ENCODE measurements around the gene ABLIM3. TPM values are rescaled to one million over a fixed set of nuclear protein-coding genes. Genes with fewer than 3 reads are reported as not detected.

Gene ABLIM3
- total and polyA plus RNA-seq, 10 of the 15 experiments (the other 5 are each of a cell fraction or from before 2014, with no cell fraction given): 0.03 TPM; not detected in 9

DNA sequence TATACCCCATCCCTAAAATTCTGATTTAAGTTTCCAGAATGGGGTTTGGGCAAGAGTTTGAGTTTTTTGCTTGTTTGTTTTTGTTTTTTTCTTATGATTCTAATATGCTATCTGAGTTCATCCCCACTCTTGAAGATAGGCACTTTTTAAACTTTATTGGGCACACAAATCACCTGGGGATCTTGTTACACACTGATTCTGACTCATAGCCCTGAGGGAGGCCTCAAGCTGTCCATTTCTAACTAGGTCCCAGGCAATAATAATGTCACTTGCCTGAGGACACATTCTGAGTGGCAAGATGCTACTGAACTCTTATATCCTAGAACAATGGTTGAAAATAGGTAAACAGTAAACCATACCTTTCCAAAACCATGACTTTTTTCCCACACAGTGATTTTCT, 22.8 kb upstream of the ABLIM3 start (continued):
- TF ChIP-seq ESRRA (IDR thresholded peaks at IDR 0.05; ENCODE audit: low read length): no peak
- no peak for TF ChIP-seq RFX5 (IDR thresholded peaks at IDR 0.05; ENCODE audit: low read depth, low read length)

DNA sequence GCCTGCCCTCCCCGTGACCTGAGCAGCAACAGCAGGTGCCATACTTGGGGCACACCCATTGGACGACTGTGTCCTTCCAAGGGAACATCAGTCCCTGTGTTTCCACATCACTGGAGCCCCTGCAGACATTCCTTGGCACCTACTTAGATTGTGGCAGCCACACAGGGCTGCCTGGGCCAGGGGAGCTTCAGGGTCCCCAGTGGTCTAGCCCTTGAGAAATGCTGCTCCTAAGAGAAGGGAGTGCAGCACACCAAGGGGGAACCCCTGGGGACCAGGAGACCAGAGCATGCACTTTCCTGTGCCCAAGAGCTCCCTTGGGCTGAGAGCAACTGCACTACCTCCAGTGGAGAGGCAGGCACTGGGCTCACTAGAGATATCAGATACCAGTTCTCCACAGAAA, 20.1 kb upstream of the ABLIM3 start:
- Histone ChIP-seq H3K79me2 (ENCODE audit: control insufficient read depth, insufficient read depth, low read length) (no peaks in the 10 kb centered on the region), H3K36me3 (ENCODE audit: control insufficient read depth in 2 of 2, insufficient read depth in 2 of 2, low read length in 1 of 2) (no peaks in the 10 kb centered on the region), H4K20me1 (ENCODE audit: control insufficient read depth, insufficient read depth) (no peaks in the 10 kb centered on the region), H3K4me1 (ENCODE audit: control insufficient read depth, insufficient read depth, low read length) (no peaks in the 10 kb centered on the region), H3K9ac (ENCODE audit: control insufficient read depth, insufficient read depth, low read length) (no peak overlapping the region), H2AFZ (ENCODE audit: control insufficient read depth, low read depth, low read length) (no peak overlapping the region), H3K9me3 (replicated peaks; ENCODE audit: control insufficient read depth, insufficient read depth, low read length) (no peaks in the 10 kb centered on the region), H3K27ac (ENCODE audit: control insufficient read depth, insufficient read depth) (no peak overlapping the region), H3K4me3 (no peak overlapping the region), H3K4me2 (ENCODE audit: control insufficient read depth, insufficient read depth) (no peak overlapping the region), H3K27me3 (replicated peaks in 1 of 2; ENCODE audit: control insufficient read depth in 2 of 2, insufficient read depth in 2 of 2, low read length in 1 of 2) (no peaks in the 10 kb centered on the region; a peak in 1 of 4 replicates)
- DNase-seq (ENCODE audit: low read depth, low spot score): no peak
- intact Hi-C loops (cut with micrococcal nuclease; ENCODE audit: unreplicated experiment) (no loop called here), in situ Hi-C loops (cut with MboI) (no loop called here)
- POLR2A ChIA-PET: no interaction called here
- RAD21 ChIA-PET (ENCODE audit: unreplicated experiment): no interaction called here
- 0% methylated on average over 2 of the region's 2 CpGs for WGBS (ENCODE audit: insufficient coverage, insufficient replicate concordance, low lambda C conversion rate, missing lambda C conversion rate)
- TF ChIP-seq NR2C2 (IDR thresholded peaks at IDR 0.05; ENCODE audit: borderline replicate concordance, control insufficient read depth, insufficient read length, low read depth) (no peak), MYC (IDR thresholded peaks at IDR 0.05; ENCODE audit: insufficient read depth, insufficient read length, insufficient replicate concordance, low read length, severe bottlenecking) (no peak), CEBPB (IDR thresholded peaks at IDR 0.05; ENCODE audit: borderline replicate concordance in 1 of 2, low read depth in 2 of 2, low read length in 2 of 2) (no peak), ETV6 (conservative IDR thresholded peaks at IDR 0.05 in 1 of 2, IDR thresholded peaks at IDR 0.05 in 1 of 2; ENCODE audit: borderline replicate concordance in 1 of 2, low read depth in 1 of 2) (no peak), MYB (IDR thresholded peaks at IDR 0.05; ENCODE audit: borderline replicate concordance, low read depth, low read length) (no peak), PML (IDR thresholded peaks at IDR 0.05; ENCODE audit: low read length) (no peak), POU2F2 (IDR thresholded peaks at IDR 0.05; ENCODE audit: borderline replicate concordance, low read depth, low read length) (no peak), FOXK2 (IDR thresholded peaks at IDR 0.05) (no peak), IKZF2 (IDR thresholded peaks at IDR 0.05) (no peak), SREBF1 (IDR thresholded peaks at IDR 0.05; ENCODE audit: low read length) (no peak), RELA (IDR thresholded peaks at IDR 0.05; ENCODE audit: borderline replicate concordance, partially characterized antibody) (no peak), TAF1 (IDR thresholded peaks at IDR 0.05; ENCODE audit: borderline replicate concordance, low read depth, low read length) (no peak)
- TF ChIP-seq, protein P1, sequence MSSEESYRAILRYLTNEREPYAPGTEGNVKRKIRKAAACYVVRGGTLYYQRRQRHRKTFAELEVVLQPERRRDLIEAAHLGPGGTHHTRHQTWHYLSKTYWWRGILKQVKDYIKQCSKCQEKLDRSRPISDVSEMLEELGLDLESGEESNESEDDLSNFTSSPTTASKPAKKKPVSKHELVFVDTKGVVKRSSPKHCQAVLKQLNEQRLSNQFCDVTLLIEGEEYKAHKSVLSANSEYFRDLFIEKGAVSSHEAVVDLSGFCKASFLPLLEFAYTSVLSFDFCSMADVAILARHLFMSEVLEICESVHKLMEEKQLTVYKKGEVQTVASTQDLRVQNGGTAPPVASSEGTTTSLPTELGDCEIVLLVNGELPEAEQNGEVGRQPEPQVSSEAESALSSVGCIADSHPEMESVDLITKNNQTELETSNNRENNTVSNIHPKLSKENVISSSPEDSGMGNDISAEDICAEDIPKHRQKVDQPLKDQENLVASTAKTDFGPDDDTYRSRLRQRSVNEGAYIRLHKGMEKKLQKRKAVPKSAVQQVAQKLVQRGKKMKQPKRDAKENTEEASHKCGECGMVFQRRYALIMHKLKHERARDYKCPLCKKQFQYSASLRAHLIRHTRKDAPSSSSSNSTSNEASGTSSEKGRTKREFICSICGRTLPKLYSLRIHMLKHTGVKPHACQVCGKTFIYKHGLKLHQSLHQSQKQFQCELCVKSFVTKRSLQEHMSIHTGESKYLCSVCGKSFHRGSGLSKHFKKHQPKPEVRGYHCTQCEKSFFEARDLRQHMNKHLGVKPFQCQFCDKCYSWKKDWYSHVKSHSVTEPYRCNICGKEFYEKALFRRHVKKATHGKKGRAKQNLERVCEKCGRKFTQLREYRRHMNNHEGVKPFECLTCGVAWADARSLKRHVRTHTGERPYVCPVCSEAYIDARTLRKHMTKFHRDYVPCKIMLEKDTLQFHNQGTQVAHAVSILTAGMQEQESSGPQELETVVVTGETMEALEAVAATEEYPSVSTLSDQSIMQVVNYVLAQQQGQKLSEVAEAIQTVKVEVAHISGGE (CRISPR knock-in tag; IDR thresholded peaks at IDR 0.05): no peak
- TF ChIP-seq, protein P2, sequence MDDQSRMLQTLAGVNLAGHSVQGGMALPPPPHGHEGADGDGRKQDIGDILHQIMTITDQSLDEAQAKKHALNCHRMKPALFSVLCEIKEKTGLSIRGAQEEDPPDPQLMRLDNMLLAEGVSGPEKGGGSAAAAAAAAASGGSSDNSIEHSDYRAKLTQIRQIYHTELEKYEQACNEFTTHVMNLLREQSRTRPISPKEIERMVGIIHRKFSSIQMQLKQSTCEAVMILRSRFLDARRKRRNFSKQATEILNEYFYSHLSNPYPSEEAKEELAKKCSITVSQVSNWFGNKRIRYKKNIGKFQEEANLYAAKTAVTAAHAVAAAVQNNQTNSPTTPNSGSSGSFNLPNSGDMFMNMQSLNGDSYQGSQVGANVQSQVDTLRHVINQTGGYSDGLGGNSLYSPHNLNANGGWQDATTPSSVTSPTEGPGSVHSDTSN (IDR thresholded peaks at IDR 0.05; ENCODE audit: insufficient replicate concordance, low read depth, low read length): no peak
- CTCF ChIA-PET: no interaction called here
- no peak for ATAC-seq
- FAIRE-seq: no peak
- SMC1A ChIA-PET (ENCODE audit: uncharacterized antibody, unreplicated experiment): interaction anchor here (2.0 kb wide), 1 partner anchor 388 kb away, joined by 4 read pairs; no protein-coding TSS in a partner anchor
- no TSS peak for BruUV-seq (replicated peaks)
